B cell (primary cell): Measurements from ENCODE around the gene TTC24.

Experiments used
- EZH2 ChIP-seq: IDR thresholded peaks from 2 replicates; pipeline ENCODE4 v1.6.1; 2012; ENCODE audit warnings: borderline replicate concordance, low read depth, mild to moderate bottlenecking, moderate library complexity, low read length; ENCODE audit not compliant: insufficient read depth, poor library complexity, severe bottlenecking
- TF ChIP-seq, protein P1 (sequence below): fragments of 200-600 bp; IDR thresholded peaks from one replicate; pipeline ENCODE4 v1.8.0; 2022; ENCODE audit warnings: antibody characterized with exemption, mild to moderate bottlenecking

DNA sequence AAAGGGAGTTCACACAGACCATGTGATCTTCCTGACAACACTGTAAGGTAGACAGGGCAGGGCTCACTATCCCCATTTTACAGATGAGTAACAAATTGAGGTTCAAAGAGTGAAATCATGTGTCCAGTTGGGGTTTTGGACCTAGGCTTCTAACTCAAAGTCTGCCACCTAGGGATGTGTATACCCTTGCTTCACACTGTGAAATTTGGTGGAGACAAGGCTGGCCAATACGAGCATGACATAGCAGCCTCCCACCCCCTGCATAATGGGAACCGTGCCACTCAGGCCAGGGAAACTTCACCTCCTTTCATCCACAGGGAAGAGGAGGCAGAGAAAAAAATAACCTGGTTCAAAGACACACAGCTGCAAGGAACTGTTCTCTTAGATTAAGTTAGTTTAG is 14.0 kb upstream of the TTC24 start:
- TF ChIP-seq, protein P1, sequence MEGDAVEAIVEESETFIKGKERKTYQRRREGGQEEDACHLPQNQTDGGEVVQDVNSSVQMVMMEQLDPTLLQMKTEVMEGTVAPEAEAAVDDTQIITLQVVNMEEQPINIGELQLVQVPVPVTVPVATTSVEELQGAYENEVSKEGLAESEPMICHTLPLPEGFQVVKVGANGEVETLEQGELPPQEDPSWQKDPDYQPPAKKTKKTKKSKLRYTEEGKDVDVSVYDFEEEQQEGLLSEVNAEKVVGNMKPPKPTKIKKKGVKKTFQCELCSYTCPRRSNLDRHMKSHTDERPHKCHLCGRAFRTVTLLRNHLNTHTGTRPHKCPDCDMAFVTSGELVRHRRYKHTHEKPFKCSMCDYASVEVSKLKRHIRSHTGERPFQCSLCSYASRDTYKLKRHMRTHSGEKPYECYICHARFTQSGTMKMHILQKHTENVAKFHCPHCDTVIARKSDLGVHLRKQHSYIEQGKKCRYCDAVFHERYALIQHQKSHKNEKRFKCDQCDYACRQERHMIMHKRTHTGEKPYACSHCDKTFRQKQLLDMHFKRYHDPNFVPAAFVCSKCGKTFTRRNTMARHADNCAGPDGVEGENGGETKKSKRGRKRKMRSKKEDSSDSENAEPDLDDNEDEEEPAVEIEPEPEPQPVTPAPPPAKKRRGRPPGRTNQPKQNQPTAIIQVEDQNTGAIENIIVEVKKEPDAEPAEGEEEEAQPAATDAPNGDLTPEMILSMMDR, result no peak
- no peak for TF ChIP-seq EZH2
